ENCODE data around the gene SLAMF6.
"Not testable (repeated sequence)": the region's sequence is repeated elsewhere in the genome, so short reads cannot be mapped to it uniquely, and the experiment has no call there.

DNA sequence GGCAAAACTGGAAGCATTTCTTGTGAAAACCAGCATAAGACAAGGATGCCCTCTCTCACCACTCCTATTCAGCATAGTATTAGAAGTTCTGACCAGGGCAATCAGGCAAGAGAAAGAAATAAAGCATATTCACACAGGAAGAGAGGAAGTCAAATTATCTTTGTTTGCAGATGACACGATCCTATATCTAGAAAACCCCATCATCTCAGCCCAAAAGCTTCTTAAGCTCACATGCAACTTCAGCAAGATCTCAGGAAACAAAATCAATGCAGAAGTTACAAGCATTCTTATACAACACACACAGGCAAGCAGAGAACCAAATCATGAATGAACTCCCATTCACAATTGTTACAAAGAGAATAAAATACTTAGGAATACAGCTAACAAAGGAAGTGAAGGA lies 7.1 kb downstream of the SLAMF6 start:
- TF ChIP-seq CTCF, POLR2AphosphoS5, POLR2A, EP300 (IDR thresholded peaks at IDR 0.05): not testable (repeated sequence)
